ENCODE results near the gene PFKFB3. TPM values are rescaled to one million over a fixed set of nuclear protein-coding genes. Genes with fewer than 3 reads are reported as not detected.

The PFKFB3 gene
- total RNA-seq, 4 donors from 2014 or later: 29.6 to 78.3 (median 38.4) TPM

DNA sequence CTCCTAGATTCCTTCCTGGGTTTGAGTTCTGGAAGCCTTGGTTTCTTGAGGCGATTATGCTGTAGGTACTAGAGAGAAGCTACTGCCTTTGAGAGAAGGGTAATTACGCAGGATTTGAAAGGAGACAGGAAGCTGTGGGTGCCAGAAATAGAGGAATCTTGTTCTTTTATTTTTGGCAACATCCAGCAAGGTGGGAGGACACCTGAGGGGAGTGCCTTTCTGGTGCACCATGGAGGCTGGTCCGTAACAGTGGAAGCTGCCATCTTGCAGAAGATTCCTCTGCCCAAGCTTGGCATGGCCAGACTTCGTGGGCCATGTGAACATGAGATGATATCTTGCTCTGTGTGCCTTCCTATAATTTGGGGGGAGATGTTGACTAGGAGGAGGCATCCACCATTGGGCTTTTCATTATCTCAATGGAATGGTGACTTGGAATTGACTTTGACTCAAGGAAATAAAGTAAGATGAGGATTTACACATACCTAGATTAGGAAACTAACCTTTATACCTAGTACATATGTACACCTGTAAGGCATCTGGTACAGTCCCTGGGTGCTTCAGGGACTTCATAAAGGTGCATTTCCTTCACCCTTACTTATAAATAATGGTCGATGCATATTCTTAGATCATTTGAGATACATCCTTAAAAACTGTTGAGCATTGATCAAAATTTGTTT is 98.2 kb downstream of the PFKFB3 start:
- Histone ChIP-seq H3K27me3 (no peaks in the 10 kb centered on the region), H3K27ac (peak overlapping the region in 2 of 4 donors; percentile 11 to 37), H3K4me3 (no peak overlapping the region), H3K9me3 (no peaks in the 10 kb centered on the region), H3K36me3 (no peaks in the 10 kb centered on the region), H3K4me1 (peaks cover 0 to 13% (median 0%) of the 10 kb centered on the region in 3 donors)
- TF ChIP-seq, protein P1, sequence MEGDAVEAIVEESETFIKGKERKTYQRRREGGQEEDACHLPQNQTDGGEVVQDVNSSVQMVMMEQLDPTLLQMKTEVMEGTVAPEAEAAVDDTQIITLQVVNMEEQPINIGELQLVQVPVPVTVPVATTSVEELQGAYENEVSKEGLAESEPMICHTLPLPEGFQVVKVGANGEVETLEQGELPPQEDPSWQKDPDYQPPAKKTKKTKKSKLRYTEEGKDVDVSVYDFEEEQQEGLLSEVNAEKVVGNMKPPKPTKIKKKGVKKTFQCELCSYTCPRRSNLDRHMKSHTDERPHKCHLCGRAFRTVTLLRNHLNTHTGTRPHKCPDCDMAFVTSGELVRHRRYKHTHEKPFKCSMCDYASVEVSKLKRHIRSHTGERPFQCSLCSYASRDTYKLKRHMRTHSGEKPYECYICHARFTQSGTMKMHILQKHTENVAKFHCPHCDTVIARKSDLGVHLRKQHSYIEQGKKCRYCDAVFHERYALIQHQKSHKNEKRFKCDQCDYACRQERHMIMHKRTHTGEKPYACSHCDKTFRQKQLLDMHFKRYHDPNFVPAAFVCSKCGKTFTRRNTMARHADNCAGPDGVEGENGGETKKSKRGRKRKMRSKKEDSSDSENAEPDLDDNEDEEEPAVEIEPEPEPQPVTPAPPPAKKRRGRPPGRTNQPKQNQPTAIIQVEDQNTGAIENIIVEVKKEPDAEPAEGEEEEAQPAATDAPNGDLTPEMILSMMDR (IDR thresholded peaks at IDR 0.05): no peak
- TF ChIP-seq POLR2AphosphoS5 (IDR thresholded peaks at IDR 0.05) (no peak), POLR2A (IDR thresholded peaks at IDR 0.05) (no peak), EP300 (IDR thresholded peaks at IDR 0.05) (no peak)
- WGBS, 2 donors (ENCODE audit: low coverage in 1 of 2): 94 to 95% methylated on average over 3 to 4 of the region's 5 CpGs
- ATAC-seq: no peak

DNA sequence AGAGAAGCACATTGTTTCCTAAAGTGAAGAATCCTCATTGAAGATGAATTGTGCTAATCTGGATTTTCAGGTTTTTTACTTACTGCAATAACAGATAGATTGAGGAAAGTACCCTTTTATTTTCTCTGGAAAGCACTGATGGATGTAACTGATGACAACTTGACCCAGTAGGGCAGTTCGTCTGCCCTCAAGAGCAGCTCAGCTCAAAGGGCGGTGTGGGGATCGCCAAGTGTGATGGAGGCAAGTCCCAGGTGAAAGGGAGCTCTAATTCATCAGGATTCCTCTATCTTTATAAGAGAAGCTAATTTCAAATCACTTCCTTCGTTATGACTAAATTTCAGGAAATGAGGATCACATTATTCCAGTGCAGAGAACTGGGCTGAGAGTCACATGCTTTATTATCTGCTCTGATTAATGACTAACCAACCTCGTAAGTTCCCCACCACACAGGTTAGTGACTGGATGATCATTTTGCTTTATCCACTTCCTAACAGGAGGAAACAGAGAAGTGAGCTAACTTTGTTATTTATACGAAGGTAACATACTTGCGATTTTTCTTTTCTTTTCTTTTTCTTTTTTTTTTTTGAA is 98.8 kb downstream of the PFKFB3 start:
- 86 to 88% methylated on average over 5 to 7 of the region's 7 CpGs for WGBS, 2 donors (ENCODE audit: low coverage in 1 of 2)
- Histone ChIP-seq H3K4me3 (no peak overlapping the region), H3K9me3 (no peaks in the 10 kb centered on the region), H3K27ac (no peak overlapping the region), H3K4me1 (peaks cover 0 to 13% (median 0%) of the 10 kb centered on the region in 3 donors), H3K36me3 (no peaks in the 10 kb centered on the region), H3K27me3 (no peaks in the 10 kb centered on the region)
- TF ChIP-seq POLR2AphosphoS5 (IDR thresholded peaks at IDR 0.05) (no peak), POLR2A (IDR thresholded peaks at IDR 0.05) (no peak), EP300 (IDR thresholded peaks at IDR 0.05) (no peak)
- TF ChIP-seq, protein P1 (IDR thresholded peaks at IDR 0.05): no peak
- ATAC-seq: no peak

Small RNAs within 50 kb of the gene (small RNA-seq; reads per million reads assigned to genes)
- 0 reads per million in 4 donors for gene RF00019

Other genes with a start within 250 kb of the PFKFB3 start
- gene IL15RA, start 225.4 kb upstream of the PFKFB3 start, total RNA-seq: 10 to 100 TPM; 17.7 to 21.9 (median 20.6) TPM
- 10 to 100 TPM in 1 of 4 donors, under 1 TPM in 3; 0.31 to 16.3 (median 0.50) TPM for gene IL2RA, start 140.6 kb upstream of the PFKFB3 start, total RNA-seq
- 10 to 100 TPM; 51.0 to 72.9 (median 66.7) TPM for gene RBM17, start 113.9 kb upstream of the PFKFB3 start, total RNA-seq

Data from gastroesophageal sphincter (tissue), 4 donors.